Measurements from ENCODE around the gene RLIM.
"Not testable (repeated sequence)": the region's sequence is repeated elsewhere in the genome, so short reads cannot be mapped to it uniquely, and the experiment has no call there.

RLIM gene, protein sequence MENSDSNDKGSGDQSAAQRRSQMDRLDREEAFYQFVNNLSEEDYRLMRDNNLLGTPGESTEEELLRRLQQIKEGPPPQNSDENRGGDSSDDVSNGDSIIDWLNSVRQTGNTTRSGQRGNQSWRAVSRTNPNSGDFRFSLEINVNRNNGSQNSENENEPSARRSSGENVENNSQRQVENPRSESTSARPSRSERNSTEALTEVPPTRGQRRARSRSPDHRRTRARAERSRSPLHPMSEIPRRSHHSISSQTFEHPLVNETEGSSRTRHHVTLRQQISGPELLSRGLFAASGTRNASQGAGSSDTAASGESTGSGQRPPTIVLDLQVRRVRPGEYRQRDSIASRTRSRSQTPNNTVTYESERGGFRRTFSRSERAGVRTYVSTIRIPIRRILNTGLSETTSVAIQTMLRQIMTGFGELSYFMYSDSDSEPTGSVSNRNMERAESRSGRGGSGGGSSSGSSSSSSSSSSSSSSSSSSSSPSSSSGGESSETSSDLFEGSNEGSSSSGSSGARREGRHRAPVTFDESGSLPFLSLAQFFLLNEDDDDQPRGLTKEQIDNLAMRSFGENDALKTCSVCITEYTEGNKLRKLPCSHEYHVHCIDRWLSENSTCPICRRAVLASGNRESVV

GRCh38 chrX:74614093-74614909, at the start of gene RLIM:
Gene RLIM (minus strand): TSS chrX:74614624. CDS start chrX:74595977, 18,647 bp downstream.
- peak; percentile 88 for DNase-seq (ENCODE audit: low read depth)
- H3K4me3 ChIP-seq (ENCODE audit: low read depth, low read length), result peak within 1 kb of the TSS; percentile 78

DNA sequence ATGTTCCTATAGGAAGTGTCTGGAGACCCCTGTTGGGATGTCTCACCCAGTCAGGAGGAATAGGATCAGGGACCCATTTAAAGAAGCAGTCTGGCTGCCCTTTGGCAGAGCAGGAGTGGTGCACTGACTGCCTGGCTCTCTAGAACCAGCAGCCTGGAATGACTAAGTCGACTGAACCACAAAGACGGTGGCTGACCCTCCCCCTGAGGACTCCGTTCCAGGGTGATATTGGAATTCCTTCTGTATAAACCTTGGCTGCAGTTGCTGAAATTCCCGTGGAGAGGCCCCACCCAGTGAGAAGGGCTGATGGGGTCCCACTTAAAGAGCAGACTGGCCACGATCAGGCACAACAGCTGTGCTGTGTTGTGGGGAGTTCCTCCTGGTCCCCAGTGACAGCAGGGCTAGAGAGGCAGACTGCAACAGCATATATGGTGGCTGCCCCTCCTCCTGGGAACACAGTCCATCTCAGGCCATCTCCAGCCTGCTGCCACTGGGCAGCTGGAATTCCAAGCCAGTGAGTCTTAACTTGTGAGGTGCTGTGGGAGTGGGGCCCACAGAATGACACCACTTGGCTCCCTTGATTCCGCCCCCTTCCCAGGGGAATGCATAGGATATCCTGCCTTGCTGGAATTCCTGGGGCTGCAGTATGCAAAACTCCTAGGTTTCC, 41.8 kb upstream of the RLIM start:
- H3K4me3 ChIP-seq (ENCODE audit: low read depth, low read length), result no peak overlapping the region
- DNase-seq (ENCODE audit: low read depth), result peak; percentile 17

GRCh38 chrX:74654953-74655352, 40.5 kb upstream of the RLIM start:
- DNase-seq (ENCODE audit: low read depth); H3K4me3 ChIP-seq (ENCODE audit: low read depth, low read length): not testable (repeated sequence)

DNA sequence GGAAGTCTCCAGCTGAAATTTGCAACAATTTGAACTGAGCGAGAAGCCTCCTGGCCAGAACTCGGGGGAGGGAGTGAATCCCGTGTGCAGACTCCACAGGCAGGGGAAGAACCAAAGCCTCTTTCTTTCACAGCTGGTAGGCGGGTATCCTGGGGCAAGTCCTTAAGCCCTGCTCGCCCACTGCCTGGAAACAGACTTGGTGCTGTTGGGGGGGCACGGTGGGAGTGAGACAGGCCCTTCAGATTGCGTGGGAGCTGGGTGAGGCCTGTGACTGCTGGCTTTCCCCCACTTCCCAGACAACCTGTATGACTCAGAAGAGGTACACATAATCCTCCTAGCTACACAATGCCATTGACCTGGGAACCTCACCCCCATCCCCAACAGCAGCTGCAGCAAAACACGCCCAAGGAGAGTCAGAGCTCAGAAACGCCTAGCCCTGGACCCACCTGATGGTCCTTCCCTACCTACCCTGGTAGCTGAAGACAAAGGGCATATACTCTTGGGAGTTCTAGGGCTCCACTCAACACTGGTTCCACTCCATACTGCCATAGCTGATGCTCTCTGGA, 22.4 kb upstream of the RLIM start:
- DNase-seq (ENCODE audit: low read depth), result no peak
- no peak overlapping the region for H3K4me3 ChIP-seq (ENCODE audit: low read depth, low read length)

- H3K4me3 ChIP-seq (ENCODE audit: low read depth, low read length), result peak overlapping the region; percentile 78
- no peak for DNase-seq (ENCODE audit: low read depth)
These were observed 893 bp downstream of the RLIM start for GRCh38 chrX:74613370-74614092.

DNA sequence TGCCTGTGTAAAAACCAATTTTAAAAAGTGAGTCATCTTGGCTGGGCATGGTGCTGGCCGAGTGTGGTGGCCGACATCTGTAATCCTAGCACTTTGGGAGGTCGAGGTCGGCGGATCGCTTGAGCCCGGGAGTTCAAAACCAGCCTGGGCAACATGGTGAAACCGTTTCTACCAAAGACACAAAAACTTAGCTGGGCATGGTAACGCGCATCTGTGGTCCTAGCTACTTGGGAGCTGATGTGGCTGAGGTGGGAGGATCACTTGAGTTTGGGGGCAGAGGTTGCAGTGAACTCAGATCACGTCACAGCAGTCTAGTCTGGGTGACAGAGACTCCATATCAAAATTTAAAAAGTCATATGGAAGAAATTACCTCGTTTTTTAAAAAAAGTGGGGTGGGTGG, 7.6 kb downstream of the RLIM start:
- no peak overlapping the region for H3K4me3 ChIP-seq (ENCODE audit: low read depth, low read length)
- no peak for DNase-seq (ENCODE audit: low read depth)

- no peak for DNase-seq (ENCODE audit: low read depth)
- H3K4me3 ChIP-seq (ENCODE audit: low read depth, low read length), result no peak overlapping the region
These were observed 8.1 kb downstream of the RLIM start for GRCh38 chrX:74606342-74606741.

DNA sequence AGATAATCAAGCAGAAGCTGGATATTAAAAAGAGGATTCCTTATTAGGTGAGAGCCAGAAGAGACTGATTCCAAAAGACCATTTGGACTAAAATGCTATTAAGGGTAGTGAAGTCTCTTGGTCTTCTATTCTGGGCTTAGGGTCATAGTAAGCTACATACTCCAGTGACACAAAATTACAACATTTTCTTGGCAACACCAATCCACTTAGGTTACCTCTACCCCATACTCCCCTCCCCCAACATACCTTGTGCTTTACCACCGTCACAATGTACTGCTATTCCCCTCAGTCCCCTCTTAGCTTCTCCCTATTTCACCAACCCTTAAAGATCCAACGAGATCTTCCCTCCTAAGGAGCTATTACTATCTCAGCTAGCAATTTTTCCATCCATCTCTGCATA, 11.4 kb downstream of the RLIM start:
- H3K4me3 ChIP-seq (ENCODE audit: low read depth, low read length), result no peak overlapping the region
- no peak for DNase-seq (ENCODE audit: low read depth)

GRCh38 chrX:74602142-74602541, 12.3 kb downstream of the RLIM start:
- H3K4me3 ChIP-seq (ENCODE audit: low read depth, low read length), result no peak overlapping the region
- DNase-seq (ENCODE audit: low read depth), result no peak

- no peak overlapping the region for H3K4me3 ChIP-seq (ENCODE audit: low read depth, low read length)
- DNase-seq (ENCODE audit: low read depth), result no peak
These were observed 20.8 kb downstream of the RLIM start for GRCh38 chrX:74593593-74593992.

GRCh38 chrX:74585766-74586165, 28.7 kb downstream of the RLIM start:
- DNase-seq (ENCODE audit: low read depth), result no peak
- no peak overlapping the region for H3K4me3 ChIP-seq (ENCODE audit: low read depth, low read length)

GRCh38 chrX:74579597-74580198, 34.7 kb downstream of the RLIM start:
- no peak for DNase-seq (ENCODE audit: low read depth)
- H3K4me3 ChIP-seq (ENCODE audit: low read depth, low read length), result no peak overlapping the region

DNA sequence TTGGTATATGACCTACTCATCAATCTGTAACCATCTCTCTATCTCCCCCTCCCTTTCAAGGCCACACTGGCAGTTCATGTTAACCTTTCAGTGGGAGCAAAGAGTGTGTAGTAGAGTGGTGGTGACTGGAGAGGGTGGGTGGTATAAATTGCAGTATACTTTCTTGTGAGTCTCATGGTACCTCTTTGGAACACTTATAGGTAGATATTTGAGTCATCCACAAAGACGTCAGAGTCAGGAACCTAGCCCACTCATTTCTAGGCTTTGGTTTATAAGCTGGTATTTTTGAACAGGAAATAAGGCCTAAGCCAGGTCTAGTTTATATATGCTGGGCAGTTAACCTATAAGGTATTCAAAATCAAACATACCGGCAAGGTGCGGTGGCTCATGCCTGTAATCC, 36.3 kb downstream of the RLIM start:
- no peak for DNase-seq (ENCODE audit: low read depth)
- no peak overlapping the region for H3K4me3 ChIP-seq (ENCODE audit: low read depth, low read length)

- H3K4me3 ChIP-seq (ENCODE audit: low read depth, low read length), result no peak overlapping the region
- no peak for DNase-seq (ENCODE audit: low read depth)
These were observed 57.0 kb downstream of the RLIM start for GRCh38 chrX:74557378-74557777.

DNA sequence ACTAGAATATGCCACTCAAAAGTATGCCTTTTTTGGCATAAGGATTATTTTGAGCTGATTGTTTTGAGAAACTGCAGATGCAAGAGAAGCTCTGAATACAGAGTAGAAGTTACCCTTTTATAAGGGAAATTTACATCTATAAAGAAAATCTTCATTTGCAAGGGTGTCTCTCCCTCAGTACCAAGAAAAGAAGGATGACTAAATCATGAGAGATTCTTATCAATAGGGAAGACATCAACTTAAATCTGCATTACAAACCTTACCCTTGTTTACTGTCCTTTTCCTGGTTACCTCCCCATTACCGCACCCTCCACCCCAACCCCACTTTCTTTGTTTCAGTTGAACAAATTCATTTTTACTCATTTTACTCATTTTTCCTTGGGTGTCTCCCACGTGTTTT, 62.5 kb downstream of the RLIM start:
- H3K4me3 ChIP-seq (ENCODE audit: low read depth, low read length), result no peak overlapping the region
- no peak for DNase-seq (ENCODE audit: low read depth)

GRCh38 chrX:74550295-74550802, 64.1 kb downstream of the RLIM start:
- DNase-seq (ENCODE audit: low read depth), result peak; percentile 16
- H3K4me3 ChIP-seq (ENCODE audit: low read depth, low read length), result peak overlapping the region; percentile 23

GRCh38 chrX:74546984-74547383, 67.4 kb downstream of the RLIM start:
- no peak for DNase-seq (ENCODE audit: low read depth)

GRCh38 chrX:74545880-74546523, 68.4 kb downstream of the RLIM start:
- DNase-seq (ENCODE audit: low read depth), result no peak
- no peak overlapping the region for H3K4me3 ChIP-seq (ENCODE audit: low read depth, low read length)

More at GRCh38 chrX:74546984-74547383, 67.4 kb downstream of the RLIM start:
- H3K4me3 ChIP-seq (ENCODE audit: low read depth, low read length), result no peak overlapping the region

All from skeletal muscle cell (primary cell).